Smooth muscle cell (in vitro differentiated cells): Measurements from ENCODE around the gene ERBB4. TPM values are rescaled to one million over a fixed set of nuclear protein-coding genes. Genes with fewer than 3 reads are reported as not detected.

Experiments
- DNase-seq: peaks from one replicate; lab custom pipeline; 2025; ENCODE audit not compliant: unreplicated experiment; lab: John Stamatoyannopoulos, UW
- H2AFZ ChIP-seq: fragments of 200-600 bp; sonication (generic); 2 replicates; pipeline ENCODE4 v1.6.0; 2016; ENCODE audit warnings: antibody characterized with exemption, low read depth, mild to moderate bottlenecking
- H3F3A ChIP-seq: fragments of 200-600 bp; sonication (generic); 2 replicates; pipeline ENCODE4 v1.6.0; 2017; ENCODE audit warnings: antibody characterized with exemption, low read depth
- H3K27ac ChIP-seq: fragments of 200-600 bp; sonication (generic); 2 replicates; pipeline ENCODE4 v1.5.1; 2016; ENCODE audit warnings: low read depth, mild to moderate bottlenecking
- H3K27me3 ChIP-seq: fragments of 200-600 bp; sonication (generic); 2 replicates; pipeline ENCODE4 v1.6.1; 2016; ENCODE audit warnings: low read depth, mild to moderate bottlenecking
- H3K36me3 ChIP-seq: fragments of 200-600 bp; sonication (generic); 2 replicates; pipeline ENCODE4 v1.5.1; 2016; ENCODE audit warnings: low read depth
- H3K4me1 ChIP-seq: fragments of 200-600 bp; sonication (generic); 2 replicates; pipeline ENCODE4 v1.5.1; 2016; ENCODE audit warnings: low read depth
- H3K4me2 ChIP-seq: fragments of 200-600 bp; sonication (generic); 2 replicates; pipeline ENCODE4 v1.6.0; 2016; ENCODE audit warnings: mild to moderate bottlenecking
- H3K4me3 ChIP-seq: fragments of 200-600 bp; sonication (generic); 2 replicates; pipeline ENCODE4 v1.5.1; 2016; ENCODE audit warnings: mild to moderate bottlenecking
- H3K79me2 ChIP-seq: fragments of 200-600 bp; sonication (generic); 2 replicates; pipeline ENCODE4 v1.6.0; 2016; ENCODE audit warnings: low read depth, mild to moderate bottlenecking
- H3K9ac ChIP-seq: fragments of 200-600 bp; sonication (generic); 2 replicates; pipeline ENCODE4 v1.6.0; 2016; ENCODE audit warnings: low read depth
- H3K9me3 ChIP-seq: fragments of 200-600 bp; sonication (generic); replicated peaks from 2 replicates; pipeline ENCODE4 v1.5.1; 2016; ENCODE audit warnings: low read depth
- H4K20me1 ChIP-seq: fragments of 200-600 bp; sonication (generic); 2 replicates; pipeline ENCODE4 v1.6.0; 2016; ENCODE audit warnings: low read depth
- CTCF ChIP-seq: fragments of 200-600 bp; sonication (generic); IDR thresholded peaks from 2 replicates; pipeline ENCODE4 v1.5.1; 2017; ENCODE audit warnings: borderline replicate concordance, mild to moderate bottlenecking, antibody characterized with exemption; ENCODE audit not compliant: insufficient read depth, poor library complexity, severe bottlenecking
- WGBS: methylation state at CpG from one replicate; pipeline ENCODE4 v1.1.7; 2016; ENCODE audit warnings: low lambda C conversion rate; 5-methylcytosine and 5-hydroxymethylcytosine counted together
- polyA plus RNA-seq: library from polyadenylated mRNA; unstranded; fragments of >200 nt; fragmentation: Nextera tagmentation; extraction: Ambion mirVana; gene quantifications from 2 replicates; pipeline ENCODE4 v1.2.1, GENCODE V29; 2016
- total RNA-seq: library from RNA; depleted of rRNA; stranded (reverse); fragments of >200 nt; gene quantifications from 2 replicates; pipeline ENCODE4 v1.2.3, GENCODE V29; 2014

ERBB4 gene
- total and polyA plus RNA-seq, 2 experiments from 2014 or later: 0.67 TPM; not detected in 1

- Histone ChIP-seq H3K4me3 (no peak overlapping the region), H3K9me3 (peaks cover 5% of the 10 kb centered on the region), H3K27me3 (no peaks in the 10 kb centered on the region), H3K79me2 (no peaks in the 10 kb centered on the region), H3F3A (no peaks in the 10 kb centered on the region), H2AFZ (peak overlapping the region; percentile 32), H4K20me1 (no peaks in the 10 kb centered on the region), H3K4me2 (no peak overlapping the region), H3K27ac (no peak overlapping the region), H3K36me3 (no peaks in the 10 kb centered on the region), H3K4me1 (no peaks in the 10 kb centered on the region), H3K9ac (no peak overlapping the region)
- WGBS: 57% methylated on average over 5 of the region's 5 CpGs
- TF ChIP-seq CTCF: no peak
- no peak for DNase-seq
Measured at GRCh38 chr2:211766689-211767088, 771.9 kb downstream of the ERBB4 start.

- no peak overlapping the region for H3K4me3 ChIP-seq
- TF ChIP-seq CTCF: no peak
- H3K4me2 ChIP-seq: no peak overlapping the region
- H3K9me3 ChIP-seq: no peaks in the 10 kb centered on the region
- no peaks in the 10 kb centered on the region for H3K27me3 ChIP-seq
- no peaks in the 10 kb centered on the region for H4K20me1 ChIP-seq
- H3K79me2 ChIP-seq: no peaks in the 10 kb centered on the region
- H2AFZ ChIP-seq: no peak overlapping the region
- H3K36me3 ChIP-seq: no peaks in the 10 kb centered on the region
- H3K27ac ChIP-seq: no peak overlapping the region
- H3K4me1 ChIP-seq: no peaks in the 10 kb centered on the region
- WGBS: 73% methylated on average over 3 of the region's 3 CpGs
- H3F3A ChIP-seq: no peaks in the 10 kb centered on the region
- DNase-seq: no peak
- no peak overlapping the region for H3K9ac ChIP-seq
Measured at GRCh38 chr2:211762479-211762878, 776.1 kb downstream of the ERBB4 start.

GRCh38 chr2:211760103-211760502 is 778.5 kb downstream of the ERBB4 start:
- H4K20me1 ChIP-seq: no peaks in the 10 kb centered on the region
- H3K4me3 ChIP-seq: no peak overlapping the region
- no peak for DNase-seq
- WGBS: 81% methylated on average over 1 of the region's 1 CpG
- no peak overlapping the region for H3K9ac ChIP-seq
- H3K4me1 ChIP-seq: no peaks in the 10 kb centered on the region
- no peaks in the 10 kb centered on the region for H3K27me3 ChIP-seq
- no peaks in the 10 kb centered on the region for H3K36me3 ChIP-seq
- H3K9me3 ChIP-seq: no peaks in the 10 kb centered on the region
- H2AFZ ChIP-seq: no peak overlapping the region
- H3K4me2 ChIP-seq: no peak overlapping the region
- no peak overlapping the region for H3K27ac ChIP-seq
- no peak for TF ChIP-seq CTCF
- H3K79me2 ChIP-seq: no peaks in the 10 kb centered on the region
- no peaks in the 10 kb centered on the region for H3F3A ChIP-seq

- Histone ChIP-seq H3K27ac (no peak overlapping the region), H3K9ac (no peak overlapping the region), H3K27me3 (no peaks in the 10 kb centered on the region), H2AFZ (no peak overlapping the region), H3K79me2 (no peaks in the 10 kb centered on the region), H3K36me3 (no peaks in the 10 kb centered on the region), H3K9me3 (no peaks in the 10 kb centered on the region), H3K4me2 (no peak overlapping the region), H3F3A (no peaks in the 10 kb centered on the region), H4K20me1 (no peaks in the 10 kb centered on the region), H3K4me1 (no peaks in the 10 kb centered on the region), H3K4me3 (no peak overlapping the region)
- TF ChIP-seq CTCF: no peak
- 78% methylated on average over 2 of the region's 2 CpGs for WGBS
- no peak for DNase-seq
Measured at GRCh38 chr2:211756266-211756665, 782.3 kb downstream of the ERBB4 start.
